Measurements from ENCODE around the gene BAG5.
"Not testable (repeated sequence)": the region's sequence is repeated elsewhere in the genome, so short reads cannot be mapped to it uniquely, and the experiment has no call there.

BAG5 gene

DNA sequence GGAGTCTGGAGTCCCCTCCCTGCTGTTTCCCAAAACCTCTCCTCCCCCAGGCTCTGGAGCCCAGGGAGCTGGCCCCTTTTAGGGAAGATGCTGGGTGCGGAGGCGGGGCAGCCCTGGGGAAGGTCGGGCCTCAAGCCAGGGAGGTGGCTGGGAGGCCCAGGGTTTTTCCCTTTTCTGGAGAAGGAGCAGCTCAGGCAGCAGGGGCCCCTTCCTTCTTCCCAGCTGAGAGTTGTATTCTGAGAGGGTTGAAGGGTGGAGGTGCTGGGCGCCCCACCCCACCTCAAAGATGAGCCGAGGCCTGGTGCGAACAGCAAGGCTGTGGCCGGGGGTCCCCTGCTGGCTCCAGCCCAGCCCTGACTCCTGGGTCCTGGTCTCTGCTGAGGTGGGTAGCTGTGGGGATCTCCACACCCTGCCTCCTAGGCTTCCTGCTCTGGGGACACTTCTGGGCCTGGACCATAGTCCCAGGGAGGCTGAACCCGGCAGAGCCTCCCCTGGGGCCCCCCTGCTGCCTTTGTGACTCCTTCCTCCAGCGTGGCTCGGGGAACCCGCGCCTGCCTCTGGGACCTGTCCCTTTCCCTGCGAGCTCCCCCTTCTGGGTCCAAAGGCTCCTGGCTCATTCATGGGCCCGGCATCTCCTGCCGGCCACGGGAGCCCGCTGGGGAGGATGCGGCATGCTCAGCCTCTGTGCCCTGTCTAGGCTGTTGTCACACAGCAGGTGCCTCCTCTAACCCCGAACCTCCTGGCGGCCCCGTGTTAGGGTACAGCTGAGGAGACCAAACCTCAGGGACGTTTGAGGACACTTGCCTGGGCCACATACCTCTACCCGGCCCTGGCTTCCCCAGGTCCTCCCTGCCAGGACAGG lies 29.1 kb downstream of the BAG5 start:
- no peak for DNase-seq

DNA sequence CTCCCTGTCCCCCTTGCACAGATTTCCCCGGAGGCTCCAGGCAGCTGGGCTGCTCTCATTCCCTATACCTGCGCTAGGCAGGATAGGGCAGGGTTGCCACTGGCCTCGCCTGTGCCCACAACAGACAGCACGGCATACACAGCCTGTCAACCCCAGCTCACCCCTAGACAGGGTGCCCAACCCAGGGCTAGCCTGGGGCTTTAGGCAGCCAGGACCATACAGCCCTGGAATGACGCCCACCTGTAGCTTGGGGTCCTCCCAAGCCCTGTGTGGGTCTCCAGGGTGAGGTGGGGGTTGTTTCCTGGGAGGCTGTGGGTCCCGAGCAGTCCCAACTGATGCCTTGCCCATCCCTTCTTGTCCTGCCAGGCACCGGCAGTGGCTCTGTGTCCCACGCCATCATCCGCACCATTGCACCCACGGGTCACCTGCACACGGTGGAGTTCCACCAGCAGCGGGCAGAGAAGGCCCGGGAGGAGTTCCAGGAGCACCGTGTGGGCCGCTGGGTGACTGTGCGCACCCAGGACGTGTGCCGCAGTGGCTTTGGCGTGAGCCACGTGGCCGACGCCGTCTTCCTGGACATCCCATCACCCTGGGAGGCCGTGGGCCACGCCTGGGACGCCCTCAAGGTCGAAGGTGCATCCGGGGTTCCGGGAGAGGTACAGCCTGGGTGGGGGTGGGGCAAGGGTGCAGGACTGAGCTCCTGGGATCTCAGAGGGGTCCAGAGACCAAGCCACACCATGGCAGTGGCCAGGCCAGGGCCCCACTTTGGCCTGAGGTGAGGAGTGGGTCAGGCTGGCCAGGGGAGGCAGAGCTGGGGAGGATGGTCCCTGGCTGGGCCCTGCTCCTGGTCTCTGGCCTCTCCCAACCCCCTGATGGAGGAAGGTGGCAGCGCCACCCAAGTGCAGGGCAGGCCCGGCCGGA lies 30.0 kb downstream of the BAG5 start:
- no peak for DNase-seq

DNA sequence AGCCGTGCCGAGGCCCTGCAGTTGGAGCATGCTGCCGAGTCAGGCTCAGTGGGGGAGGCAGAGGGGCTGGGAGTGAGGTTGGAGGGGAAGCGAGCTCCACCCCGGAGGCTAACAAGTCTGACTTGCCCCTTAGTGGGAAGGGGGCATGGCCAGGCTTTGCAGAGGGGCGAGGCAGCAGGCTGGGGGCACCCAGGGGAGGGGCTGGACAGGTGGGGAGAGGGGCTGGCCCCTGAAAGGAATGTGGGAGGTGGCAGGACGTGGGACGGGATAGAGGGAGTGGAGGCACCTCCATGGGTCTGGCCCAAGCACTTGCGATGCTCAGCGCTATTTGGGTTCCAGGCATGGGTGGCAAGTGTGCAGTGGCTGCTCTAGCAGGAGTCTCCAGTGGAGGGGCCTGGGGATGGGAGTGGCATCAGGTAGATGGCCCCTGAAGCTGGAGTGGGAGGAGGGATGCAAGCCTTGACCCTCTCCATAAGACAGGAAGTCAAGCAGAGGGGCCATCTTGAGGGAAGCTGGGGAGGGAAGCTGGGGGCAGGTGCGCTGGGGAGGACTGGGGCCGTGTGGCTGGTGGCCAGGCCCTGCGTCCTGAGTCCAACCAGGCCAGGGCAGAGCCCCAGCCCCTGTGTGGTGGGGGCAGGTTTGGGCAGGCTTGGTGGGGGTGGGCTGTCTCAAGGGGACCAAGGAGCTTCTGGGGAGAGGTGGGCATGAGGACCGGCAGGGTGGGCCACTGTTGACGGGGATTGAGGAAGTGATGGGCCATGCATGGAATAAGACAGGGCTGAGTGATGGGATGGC lies 30.8 kb downstream of the BAG5 start:
- DNase-seq = no peak

DNA sequence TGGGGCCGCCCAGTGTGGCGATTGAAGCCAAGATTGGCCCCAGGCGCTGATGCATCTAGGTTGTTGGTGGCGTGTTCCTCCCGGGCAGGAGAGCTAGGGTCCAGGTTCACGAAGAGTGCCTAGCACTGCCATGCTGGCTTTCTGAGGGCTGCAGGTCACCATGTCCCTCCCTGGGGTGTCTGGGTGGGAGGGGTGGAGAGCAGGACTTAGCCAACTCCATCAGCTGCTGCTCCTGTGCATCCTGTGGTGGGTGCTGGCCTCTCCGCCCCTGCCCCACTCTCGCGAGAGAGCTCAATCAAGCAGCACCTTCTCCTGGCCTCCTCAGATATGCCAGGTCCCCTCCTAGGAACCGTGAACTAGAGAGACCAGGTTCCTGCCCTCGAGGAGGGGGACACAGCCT lies 31.6 kb downstream of the BAG5 start:
- DNase-seq = no peak

DNA sequence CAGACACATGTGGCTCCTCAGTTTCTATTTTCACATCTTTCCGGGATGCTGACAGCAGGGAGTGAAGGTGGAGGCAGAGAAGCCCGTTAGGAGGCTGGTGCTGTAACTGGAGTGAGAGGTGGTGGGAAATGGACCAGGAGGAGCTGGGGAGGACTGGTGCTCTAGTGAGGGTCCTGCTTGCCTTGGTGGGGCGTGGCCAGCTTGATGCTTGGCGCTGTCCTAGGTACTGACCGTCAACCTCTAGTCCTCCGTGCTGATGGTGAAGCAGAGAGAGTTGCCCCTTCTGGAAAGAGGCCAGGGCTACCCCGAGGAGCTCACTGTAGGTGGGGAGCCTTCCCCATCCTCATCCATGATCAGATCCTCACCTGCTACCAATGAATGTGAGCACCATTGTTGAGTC lies 32.1 kb downstream of the BAG5 start:
- no peak for DNase-seq

DNA sequence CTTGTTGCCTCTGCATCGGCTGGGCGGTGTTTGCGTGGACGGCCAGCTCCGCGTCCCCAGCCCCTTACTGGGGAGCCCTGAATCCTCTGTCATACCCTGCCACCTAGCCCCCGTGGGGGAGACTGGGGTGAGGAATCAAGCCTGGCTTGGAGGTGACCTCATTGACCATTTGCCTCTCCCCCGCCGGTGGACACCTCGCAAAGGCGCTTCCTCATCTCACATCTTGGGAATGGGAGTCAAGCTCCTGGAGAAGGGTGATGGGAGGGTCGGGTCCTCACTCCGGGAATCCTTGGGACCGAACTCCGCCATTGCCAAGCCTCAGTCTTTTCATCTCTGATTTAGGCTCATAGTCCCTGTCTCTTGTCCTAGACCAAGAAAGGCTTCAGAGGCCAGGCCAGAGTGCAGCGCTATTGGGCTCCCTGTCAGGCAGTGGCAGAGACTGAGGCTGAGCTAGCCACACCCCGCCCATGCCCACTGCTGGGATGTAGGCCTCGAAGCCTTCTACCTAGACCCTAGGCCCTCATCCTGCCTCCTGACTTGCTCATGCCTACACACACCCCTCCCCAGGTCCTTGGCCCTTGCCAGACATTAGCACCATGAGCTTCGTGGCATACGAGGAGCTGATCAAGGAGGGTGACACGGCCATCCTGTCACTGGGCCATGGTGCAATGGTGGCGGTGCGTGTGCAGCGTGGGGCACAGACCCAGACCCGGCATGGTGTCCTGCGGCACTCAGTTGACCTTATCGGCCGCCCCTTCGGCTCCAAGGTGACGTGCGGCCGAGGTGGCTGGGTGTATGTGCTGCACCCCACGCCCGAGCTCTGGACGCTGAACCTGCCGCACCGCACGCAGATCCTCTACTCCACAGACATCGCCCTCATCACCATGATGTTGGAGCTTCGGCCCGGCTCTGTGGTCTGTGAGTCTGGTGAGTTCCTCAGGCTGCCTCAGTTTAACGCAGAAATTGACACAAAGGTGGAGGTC lies 32.8 kb downstream of the BAG5 start:
- no peak for DNase-seq

DNA sequence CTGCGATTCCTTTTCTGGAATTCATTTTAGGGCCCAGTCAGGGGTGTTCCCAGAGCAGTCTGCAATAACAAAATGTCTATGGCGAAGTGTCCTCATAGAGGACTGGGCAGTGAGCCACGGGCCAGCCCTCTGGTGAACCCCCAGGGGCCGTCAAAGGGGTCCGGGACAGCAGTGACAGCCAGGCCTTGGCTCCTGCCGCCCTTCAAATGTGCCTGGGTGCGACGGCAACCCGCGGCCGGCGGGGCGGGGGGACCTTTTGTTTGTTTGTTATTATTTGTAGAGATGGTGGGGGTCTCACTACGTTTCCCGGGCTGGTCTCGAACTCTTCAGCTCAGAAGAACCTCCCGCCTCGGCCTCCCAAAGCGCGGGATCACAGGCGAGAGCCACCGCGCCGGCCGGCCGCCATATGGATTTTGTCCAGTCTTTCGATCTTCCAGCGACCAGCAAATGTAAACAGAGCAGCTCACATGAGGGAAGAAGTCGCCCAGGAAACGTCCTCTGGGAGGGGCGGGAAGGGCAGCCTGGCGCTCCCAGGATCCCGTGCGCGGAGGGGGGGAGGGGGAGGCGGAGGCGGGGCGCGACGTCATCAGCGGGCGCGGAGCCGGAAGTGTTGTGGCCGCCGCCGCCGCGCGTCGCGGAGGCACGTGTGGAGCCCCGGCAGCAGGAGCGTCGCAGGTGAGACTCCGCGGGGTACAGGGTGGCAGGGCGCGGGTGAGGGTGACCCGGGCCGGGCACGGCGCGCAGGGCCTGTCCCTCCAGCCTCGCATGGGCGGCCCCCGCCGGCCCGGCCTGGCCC lies 33.7 kb downstream of the BAG5 start, which contains the start of gene TRMT61A:
Gene TRMT61A, plus strand, starts transcription at position 610 of the 796 bp plus-strand sequence. CDS start 783 bp downstream, outside the sequence.
- DNase-seq = peak; percentile 91

DNA sequence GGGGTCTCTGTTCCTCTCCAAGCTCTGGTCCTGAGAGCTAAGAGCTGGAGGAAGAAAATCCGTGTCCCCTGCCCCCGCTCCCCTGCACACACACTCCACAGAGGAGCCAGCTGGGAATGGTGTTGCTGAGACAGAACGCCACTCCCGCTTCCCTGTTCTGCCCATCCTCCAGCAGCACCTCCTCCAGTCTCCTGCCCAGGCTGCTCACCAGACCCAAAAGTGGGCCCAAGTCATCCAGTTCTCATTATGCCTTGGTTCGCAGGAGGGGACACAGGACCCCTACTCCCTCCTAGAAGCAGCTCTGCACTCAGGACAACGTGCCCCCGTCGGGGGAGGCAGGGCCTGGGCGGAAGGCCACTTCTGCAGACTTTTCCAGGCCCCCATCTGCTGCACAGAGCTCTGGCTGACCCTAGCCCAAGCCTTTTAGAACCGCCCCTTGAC lies 34.3 kb downstream of the BAG5 start:
- DNase-seq = peak; percentile 18

DNA sequence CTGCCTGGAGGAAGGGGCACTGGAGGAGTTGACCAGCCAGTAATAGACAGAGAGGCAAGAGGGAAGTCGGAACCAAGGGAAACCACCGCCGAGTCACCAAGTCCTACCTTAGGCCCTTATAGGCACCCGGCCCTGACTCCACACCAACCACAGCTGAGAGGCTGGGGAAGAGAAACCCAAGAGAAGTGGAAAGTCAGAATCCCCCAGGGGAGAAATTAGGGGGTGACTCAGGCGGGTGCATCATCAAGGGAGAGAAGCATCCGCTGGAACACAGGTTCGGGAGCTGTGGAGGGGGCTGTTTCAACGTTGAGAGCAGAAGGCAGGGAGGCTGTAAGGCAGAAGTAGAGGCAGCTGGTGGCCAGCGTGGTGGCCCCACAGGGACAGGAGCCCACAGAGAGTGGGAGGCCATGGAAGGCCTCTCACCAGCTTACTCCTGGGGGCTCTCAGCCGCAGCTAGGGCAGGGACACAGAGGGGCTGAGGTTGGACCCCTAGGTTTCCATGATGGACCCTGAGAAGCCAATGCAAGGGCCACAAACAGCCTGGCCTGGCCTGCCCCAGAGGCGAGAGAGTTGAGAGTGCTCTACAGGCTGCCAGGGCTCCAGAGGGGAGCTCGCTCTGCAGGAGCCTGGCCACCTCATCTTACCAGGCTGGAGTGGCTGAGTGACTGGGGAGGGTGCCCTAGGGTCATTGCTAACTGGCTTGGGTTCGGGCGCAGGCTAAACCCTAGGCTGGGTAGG lies 34.9 kb downstream of the BAG5 start:
- DNase-seq = no peak

DNA sequence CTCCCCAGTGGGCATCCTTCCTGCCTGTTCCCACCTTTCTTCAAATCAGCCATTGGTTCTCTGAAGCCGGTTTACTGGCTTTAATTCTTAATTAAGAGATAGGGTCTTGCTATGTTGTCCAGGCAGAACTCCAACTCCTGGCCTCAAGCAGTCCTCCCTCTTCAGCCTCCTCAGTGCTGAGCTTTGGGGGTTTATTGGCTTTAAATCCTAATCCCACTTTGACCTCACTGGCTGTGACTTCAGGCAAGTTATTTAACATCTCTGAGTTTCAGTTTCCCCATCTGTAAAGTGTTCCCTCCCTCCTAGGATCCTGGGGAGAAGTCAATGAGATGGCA lies 35.6 kb downstream of the BAG5 start:
- DNase-seq = no peak

DNA sequence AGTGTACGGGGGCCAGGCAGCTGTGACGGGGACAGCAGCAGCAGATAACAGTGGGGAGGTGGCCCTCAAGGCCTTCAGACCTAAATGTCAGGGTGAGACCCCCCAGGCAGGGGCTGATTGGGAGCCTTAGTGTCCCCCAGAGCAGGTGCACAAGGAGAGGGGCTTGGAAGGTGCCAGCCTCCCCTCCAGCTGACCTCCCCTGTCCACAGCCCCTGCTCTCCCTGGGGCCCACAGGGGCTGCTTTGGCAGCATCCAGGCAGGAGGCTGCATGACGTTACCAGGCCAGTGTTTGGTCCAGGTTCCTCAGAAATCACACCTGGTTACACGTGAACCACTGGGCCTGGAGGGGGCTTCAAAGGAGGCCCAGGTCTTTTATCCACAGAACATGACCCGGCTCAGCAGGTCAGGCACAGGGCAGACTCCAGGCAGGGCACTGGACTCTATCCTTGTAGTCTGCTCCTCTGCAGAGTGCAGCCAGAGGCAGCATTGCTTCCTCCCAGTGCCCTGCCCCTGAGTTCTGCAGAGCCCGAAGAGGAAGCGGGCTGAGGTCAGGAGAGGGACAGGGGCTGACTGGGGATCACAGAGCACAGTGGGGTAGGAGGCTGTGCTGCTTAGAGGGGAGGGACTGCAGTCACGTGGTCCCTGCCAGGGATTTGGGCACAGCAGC lies 36.1 kb downstream of the BAG5 start:
- DNase-seq = no peak

DNA sequence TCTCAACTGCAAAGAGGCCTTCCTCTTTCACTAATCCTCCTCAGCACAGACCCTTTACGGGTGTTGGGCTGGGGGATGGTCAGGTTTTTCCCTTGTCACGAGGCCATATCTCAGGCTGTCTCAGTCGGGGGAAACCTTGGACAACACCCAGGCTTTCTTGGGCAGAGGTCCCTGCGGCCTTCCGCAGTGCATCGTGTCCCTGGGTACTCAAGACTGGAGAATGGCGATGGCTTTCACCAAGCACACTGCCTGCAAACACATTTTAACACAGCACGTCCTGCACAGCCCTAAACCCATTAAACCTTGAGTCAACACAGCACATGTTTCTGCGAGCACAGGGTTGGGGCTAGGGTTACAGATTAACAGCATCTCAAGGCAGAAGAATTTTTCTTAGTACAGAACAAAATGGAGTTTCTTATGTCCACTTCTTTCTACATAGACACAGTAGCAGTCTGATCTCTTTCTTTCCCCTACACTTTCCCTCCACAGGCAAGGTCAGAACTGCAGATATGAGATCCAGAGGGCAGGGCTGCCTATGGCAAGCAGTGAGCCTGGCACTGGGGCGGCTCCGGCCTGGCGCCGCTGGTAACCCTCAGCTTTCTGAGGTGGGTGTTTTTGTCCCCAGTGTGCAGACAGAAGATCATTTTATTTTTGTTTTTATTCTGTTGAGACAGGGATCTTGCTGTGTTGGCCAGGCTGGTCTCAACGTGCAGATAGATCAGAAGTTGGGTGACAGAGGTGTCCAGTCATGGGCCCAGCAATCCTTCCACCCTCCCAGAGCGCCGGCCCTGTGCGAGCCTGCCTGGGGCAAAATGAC lies 36.8 kb downstream of the BAG5 start:
- not testable (repeated sequence) for DNase-seq

DNA sequence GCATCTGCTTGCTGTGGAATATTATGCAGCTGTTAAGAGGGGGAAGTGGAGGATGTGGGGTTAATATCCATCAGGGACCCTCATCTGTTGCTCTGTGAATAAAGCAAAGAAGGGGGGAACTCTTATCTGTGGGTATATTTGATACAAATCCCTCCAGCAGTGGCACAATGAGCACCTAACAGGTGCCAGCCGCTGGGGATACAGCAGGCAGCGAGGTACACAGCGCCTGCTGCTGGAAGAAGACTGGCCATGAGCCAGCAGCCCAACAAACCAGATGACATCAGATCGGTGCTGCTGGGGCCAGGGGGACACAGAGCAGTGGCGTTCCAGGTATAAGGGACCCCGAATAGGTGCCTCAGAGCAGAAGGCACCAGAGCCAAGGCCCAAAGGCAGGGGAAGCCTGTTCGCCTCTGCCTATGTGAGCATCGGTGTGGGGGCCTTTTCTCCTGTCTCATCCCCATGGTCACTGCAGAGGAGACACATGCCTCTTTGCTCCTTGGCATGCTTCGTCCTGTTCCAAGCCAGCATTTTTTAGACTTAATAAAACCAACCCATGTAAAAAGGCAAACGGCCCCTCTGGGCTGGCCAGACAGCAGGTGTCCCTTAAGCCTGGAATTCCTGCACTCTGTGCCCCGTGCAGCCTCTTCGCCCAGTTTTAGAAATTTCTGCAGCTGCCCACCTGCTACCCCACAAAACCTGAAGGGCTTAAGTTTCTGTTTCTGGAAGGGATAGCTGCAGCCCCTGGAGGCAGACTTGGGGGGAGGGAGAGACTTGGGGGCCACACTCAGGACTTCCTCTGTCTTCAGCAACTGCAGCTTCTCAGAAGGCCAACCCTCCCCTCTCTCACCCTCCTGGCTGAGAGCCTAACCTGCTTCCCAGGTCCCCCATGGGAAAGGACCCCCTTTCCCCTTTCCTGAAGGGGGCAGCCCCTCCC lies 38.2 kb downstream of the BAG5 start:
- no peak for DNase-seq

DNA sequence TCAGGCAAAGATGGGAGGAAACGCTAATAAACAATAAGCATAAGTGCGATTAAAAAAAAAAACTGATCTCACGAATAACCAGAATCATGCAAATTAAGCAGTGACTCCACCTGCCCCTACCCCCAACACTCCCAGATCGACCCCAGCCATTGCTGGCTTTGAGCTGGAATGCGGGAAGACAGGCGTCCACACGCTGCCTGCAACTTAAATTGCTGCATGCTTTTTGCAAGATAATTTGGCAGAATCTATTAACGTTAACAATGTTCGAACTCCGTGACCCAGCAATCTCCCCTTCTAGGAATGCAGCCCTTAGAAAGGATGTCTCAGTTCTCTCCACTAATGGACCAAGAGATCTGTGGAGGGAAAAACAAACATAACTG lies 38.9 kb downstream of the BAG5 start:
- DNase-seq = no peak

DNA sequence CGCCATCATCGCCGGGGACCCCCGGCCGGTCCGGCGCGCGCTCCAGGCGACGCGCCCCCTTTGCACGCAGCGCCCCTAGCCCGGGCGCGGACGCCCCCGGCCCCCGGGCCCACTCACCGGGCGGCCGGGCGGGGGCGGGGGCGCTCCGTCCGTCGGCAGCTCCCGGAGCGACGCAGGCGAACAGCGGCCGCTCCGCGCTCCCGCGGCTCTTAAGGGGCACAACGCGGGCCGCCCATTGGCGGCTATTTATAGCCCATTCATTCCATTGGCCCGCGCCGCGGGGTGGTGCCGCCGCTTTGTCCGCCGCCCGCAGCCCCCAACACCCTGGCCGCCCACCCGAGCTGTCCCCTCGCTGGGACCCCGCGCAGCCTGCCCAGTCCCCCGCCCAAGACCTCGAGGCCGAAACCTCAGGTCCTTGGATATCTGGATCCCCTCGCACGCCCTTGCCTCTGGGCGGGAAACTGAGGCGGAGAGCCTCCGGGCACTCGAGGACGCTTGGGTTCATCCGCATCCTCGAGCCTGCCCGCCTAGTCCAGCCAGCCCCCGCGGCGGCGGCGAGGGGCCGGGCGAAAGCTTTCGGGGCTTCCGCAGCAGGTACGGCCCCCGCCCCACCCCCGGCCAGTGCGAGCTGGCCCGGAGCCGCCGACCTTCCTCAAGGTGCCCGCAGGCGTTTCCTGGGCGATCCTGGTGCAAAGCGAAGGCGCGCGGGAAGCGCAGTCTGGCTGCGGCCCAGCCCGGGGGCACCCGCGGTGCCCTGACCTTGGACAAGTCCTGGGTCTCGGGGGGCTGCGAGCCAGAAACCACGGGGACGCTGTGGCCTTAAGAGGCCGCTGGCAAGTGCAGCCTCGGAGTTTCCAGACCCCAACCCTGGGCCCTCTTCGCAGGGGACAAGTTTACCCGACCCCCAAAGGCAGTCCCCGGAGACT lies 39.5 kb downstream of the BAG5 start, which contains the start of gene CKB:
Gene CKB, minus strand, starts transcription at position 182 of the 926 bp plus-strand sequence. CDS start 337 bp downstream, outside the sequence.
- DNase-seq = peak; percentile 71

DNA sequence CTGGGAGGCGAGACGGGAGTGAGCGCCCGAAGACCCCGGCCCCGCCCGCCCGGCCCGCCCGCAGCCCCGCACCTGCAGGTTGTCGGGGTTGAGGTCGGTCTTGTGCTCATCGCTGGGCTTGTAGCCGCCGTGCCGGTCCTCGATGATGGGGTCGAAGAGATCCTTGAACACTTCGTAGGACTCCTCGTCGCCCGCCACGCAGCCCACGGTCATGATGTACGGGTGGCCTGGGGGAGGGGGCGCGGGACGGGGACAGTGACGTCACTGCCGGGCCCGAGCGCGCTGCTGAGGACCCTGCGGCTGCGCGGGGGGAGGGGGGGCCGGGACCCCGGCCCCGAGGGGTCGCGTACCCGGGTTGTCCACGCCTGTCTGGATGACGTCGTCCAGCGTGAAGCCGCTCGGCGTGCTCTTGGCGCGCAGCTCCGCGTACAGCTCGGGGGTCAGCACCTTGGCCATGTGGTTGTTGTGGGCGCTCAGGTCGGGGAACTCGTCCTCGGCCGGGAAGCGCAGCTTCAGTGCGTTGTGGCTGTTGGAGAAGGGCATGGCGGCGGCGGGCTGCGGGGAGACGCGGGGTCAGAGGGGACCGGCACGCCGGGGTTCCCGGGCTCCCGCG lies 40.4 kb downstream of the BAG5 start:
- DNase-seq = peak; percentile 46
